ENCODE results near the gene RBM12.

- TF ChIP-seq CTCF (IDR thresholded peaks at IDR 0.05) (no peak), EZH2 (IDR thresholded peaks at IDR 0.05; ENCODE audit: borderline replicate concordance, insufficient read depth, low read depth, low read length, poor library complexity, severe bottlenecking) (no peak)
Measured at GRCh38 chr20:35615667-35616464, 48.8 kb downstream of the RBM12 start, which contains the start of gene SPAG4.
